ENCODE results near the gene DPY30. TPM values are rescaled to one million over a fixed set of nuclear protein-coding genes. Genes with fewer than 3 reads are reported as not detected.
"Not testable (repeated sequence)": the region's sequence is repeated elsewhere in the genome, so short reads cannot be mapped to it uniquely, and the experiment has no call there.

Gene DPY30
- 42.6 TPM for total RNA-seq
- long read RNA-seq, transcript DPY30-202 (5 exons, 708 nt) = major isoform, 8 of 17 reads
- long read RNA-seq, partial matches to known transcripts = 1 of 17 reads
- long read RNA-seq, other reads (novel, unspliced or antisense) = 3 of 17 reads

DNA sequence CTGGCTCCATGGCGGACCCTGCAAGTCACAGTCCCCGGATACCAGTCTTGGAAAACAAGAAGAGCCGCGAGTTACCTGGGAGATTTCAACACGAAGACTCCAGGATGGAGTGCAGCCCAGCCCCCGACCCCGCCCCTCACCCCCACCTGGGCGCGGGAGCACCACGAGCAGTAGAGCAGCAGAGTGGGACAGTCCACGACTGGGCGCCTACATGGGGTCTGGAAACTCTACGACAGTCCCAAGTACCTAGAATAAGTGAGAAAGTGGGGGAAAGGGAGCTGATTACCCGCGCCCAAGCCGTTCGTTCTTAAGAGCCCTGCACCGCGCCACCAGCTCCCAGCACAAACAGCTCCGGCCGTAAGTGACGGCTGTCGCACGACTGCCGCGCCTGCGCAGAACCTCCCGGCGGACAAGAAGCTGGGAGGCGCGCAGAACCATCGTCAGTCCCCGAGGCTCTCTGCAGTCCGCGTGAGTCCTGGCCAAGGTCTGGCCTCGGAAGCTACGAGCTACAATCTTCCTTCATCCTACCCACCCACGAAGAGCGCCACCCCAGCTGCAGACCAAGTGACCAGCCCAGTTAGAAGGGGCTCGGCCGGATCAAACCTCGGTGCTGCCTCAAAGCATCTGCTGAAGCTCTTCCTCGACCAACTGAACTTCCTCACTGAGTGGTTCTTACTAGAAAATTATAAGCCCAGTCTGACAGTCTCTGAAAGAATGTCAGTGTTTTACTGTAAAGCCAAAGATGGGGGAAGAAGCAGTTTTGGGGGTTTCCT lies at the start of gene DPY30:
DPY30 (minus strand) TSS at position 359 of the 773 bp plus-strand sequence; CDS start at position 10, 349 bp downstream.
- intact Hi-C loops (cut with micrococcal nuclease) = no loop called here
- ATAC-seq (peak; percentile 99), DNase-seq (peak; percentile 95)

DNA sequence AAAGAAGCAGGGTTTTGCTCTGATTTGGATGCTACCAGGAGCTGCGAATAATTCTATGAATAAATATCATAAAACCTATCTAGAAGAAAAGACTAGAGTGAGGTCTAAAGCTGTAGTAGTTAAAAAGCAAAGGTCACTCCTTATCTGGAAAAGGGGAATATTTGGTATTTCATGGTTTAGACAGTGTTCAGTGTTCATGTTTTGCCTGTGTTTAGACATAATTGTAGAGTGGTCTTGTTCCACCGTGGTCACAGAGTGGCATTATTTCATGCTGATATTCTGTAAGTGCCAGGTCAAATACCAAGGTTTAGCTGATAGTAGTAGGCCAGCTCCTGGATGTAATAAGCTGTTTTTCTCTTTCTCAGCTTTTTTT lies 34.5 kb upstream of the DPY30 start:
- intact Hi-C loops (cut with micrococcal nuclease) = no loop called here
- no peak for ATAC-seq
- no peak for DNase-seq

DNA sequence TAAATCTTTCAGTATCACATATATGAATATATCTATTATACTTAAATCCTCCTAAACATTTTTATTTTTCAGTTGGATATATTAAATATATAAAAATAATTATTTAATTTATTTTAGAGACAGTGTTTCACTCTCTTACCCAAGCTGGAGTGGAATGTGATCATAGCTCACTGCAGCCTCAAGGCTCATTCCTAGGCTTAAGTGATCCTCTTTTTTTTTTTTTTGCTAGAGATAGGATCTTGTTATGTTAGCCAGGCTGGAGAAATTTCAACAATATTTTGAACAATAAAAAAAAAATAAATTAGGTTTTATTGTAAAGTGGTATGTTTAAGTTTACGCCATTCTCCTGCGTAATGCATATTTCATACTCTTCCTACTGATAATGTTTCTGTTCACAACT lies 27.9 kb upstream of the DPY30 start:
- ATAC-seq (no peak), DNase-seq (no peak)
- intact Hi-C loops (cut with micrococcal nuclease) = no loop called here

DNA sequence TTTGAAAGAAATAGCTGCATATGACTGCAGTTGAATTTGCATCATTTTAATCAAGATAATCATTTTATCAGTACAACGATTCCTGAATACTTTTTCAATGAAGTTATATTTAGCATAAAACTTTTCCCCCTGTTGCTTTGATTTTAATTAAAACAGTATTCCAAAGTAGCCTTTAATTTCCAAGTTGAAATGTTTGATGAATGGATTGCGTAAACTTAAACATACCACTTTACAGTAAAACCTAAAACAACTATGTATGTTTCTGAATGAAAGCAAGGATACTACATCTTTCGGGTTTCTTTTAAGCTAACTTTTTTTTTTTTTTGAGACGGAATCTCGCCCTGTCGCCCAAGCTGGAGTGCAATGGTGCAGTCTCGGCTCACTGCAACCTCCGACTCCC lies 25.1 kb upstream of the DPY30 start:
- intact Hi-C loops (cut with micrococcal nuclease) = no loop called here
- DNase-seq = no peak

DNA sequence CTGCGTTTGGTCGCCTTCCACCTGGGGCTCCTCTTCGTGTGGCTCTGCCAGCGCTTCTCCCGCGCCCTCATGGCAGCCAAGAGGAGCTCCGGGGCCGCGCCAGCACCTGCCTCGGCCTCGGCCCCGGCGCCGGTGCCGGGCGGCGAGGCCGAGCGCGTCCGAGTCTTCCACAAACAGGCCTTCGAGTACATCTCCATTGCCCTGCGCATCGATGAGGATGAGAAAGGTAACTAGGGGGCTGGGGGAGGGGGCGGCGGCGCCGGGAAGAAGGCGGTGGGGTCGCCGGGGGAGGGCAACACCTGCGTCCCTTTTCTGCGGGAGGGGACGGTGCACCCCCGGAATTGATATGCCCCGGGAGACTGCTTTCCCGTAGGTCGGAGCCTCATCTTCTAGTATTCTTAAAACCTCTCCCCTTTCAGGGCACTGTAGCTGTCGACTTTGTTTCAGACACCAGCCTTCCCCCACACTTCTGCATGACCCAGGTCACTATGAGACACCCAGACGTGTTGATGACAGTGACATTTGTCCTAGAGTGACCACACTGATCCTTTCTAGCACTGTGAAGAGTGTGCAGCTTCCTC lies 24.5 kb upstream of the DPY30 start:
- peak; percentile 30 for ATAC-seq

More for the DNA sequence above, 25.1 kb upstream of the DPY30 start:
- ATAC-seq = no peak

DNA sequence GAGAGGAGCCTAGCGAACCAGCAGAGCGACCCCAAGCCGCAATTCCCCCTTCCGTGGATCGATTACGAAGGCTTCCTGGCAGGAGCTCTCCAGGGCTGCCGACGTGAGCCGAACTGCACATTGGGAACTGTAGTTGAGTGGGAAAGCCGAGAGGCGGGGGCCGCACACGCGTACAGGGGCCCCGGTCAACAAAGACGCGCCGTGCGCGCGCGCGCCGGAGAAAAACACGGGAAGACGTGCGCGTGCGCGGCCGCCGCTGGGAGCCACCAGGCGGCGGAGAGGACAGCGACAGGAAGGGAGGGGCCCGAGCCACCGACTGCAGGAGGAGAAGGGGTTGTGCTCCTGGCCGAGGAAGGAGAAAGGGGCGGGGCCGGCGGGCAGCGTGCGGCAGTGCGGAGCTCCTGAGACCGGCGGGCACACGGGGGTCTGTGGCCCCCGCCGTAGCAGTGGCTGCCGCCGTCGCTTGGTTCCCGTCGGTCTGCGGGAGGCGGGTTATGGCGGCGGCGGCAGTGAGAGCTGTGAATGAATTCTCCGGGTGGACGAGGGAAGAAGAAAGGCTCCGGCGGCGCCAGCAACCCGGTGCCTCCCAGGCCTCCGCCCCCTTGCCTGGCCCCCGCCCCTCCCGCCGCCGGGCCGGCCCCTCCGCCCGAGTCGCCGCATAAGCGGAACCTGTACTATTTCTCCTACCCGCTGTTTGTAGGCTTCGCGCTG lies 23.9 kb upstream of the DPY30 start, which contains the start of gene SPAST:
SPAST (plus strand) TSS at position 247 of the 711 bp plus-strand sequence; CDS start at position 523, 276 bp downstream.
- DNase-seq (peak; percentile 99), ATAC-seq (peak; percentile 96)
- intact Hi-C loops (cut with micrococcal nuclease) = no loop called here

More for the DNA sequence above, 24.5 kb upstream of the DPY30 start:
- no peak for DNase-seq
- intact Hi-C loops (cut with micrococcal nuclease) = no loop called here

DNA sequence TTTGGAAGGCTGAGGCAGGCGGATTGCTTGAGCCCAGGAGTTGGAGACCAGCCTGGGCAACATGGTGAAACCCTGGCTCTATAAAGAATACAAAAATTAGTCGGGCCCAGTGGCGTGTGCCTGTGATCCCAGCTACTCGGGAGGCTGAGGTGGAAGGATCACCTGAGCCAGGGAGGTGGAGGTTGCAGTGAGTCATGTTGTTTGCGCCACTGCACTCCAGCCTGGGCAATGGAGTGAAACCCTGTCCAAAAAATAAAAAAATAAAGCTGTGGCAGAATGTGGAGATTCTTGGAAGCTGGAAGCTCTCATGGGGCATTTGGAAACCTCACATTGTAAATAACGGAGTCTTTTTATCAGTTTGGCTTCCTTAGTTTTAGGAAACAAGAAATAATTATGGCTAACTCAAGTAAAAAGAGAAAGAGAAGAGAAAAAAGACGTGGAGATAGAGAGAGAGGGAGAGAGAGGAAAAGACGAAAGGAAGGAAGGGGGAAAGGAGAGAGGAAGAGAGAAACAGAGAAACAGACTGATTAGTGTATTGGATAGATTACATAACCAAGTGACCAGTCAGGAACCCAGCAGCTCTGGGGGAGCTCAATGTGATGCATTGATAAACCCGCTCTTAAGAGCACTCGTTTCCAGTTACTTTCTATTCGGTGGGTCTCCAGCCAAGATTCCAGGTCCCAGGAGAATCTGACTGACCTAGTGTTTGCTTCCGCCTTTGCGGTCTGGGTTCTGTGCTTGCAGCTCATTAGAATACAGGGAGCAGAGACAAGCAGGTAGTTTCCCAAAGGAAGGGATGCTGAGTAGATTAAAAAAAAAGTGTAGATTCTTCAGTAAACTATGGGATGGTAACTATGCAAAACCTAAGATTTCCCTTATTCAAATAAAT lies 22.6 kb upstream of the DPY30 start:
- intact Hi-C loops (cut with micrococcal nuclease) = no loop called here
- DNase-seq (peak; percentile 49), ATAC-seq (peak; percentile 7)

DNA sequence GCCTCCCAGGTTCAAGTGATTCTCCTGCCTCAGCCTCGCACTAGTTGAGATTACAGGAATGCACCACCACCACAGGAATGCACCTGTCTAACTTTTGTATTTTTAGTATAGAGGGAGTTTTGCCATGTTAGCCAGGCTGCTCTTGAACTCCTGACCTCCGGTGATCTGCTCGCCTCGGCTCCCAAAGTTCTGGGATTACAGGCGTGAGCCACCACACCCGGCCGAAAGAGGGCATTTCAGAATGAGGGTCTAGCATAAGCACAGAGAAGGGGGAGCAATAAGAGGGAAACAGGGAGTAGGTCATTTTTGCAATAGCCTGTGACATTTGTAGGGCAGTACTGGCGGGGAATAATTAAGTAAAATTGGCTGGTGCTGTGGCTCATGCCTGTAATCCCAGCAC lies 21.8 kb upstream of the DPY30 start:
- DNase-seq (no peak), ATAC-seq (no peak)
- intact Hi-C loops (cut with micrococcal nuclease) = no loop called here

DNA sequence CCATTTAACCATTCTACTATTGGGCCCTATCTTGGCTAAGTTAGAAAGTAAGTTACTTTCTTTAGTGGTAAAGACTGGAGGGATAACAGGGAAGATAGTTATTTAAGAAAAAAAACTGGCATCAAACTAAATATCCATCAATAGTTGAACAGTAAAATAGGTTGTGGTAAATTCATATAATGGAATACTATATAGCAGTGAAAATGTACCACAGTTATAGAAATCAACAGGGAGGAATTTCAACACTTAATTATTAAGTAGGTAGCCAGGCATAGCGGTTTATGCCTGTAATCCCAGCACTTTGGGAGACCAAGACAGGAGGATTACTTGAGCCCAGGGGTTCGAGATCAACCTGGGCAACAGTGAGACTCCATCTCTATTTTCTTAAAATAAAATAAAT lies 20.7 kb upstream of the DPY30 start:
- no peak for ATAC-seq
- intact Hi-C loops (cut with micrococcal nuclease) = no loop called here
- no peak for DNase-seq

DNA sequence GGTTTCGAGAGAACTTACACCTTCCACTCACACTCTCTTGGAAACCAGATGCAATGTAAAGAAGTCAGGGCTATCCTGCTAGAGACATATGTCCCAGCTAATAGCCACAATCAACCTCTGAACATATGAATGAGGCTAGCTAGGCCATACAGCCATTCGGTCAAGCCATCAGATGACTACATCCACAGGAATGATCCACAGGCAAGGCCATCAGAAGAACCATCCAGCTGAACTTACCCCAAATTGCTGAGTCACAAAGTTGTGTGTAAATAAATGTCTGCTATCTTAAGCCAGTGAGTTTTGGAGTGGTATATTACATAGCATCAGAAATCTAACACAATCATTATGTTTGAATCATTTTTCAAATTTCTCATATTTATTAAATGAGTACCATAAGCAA lies 18.5 kb upstream of the DPY30 start:
- no peak for ATAC-seq
- intact Hi-C loops (cut with micrococcal nuclease) = no loop called here
- no peak for DNase-seq

DNA sequence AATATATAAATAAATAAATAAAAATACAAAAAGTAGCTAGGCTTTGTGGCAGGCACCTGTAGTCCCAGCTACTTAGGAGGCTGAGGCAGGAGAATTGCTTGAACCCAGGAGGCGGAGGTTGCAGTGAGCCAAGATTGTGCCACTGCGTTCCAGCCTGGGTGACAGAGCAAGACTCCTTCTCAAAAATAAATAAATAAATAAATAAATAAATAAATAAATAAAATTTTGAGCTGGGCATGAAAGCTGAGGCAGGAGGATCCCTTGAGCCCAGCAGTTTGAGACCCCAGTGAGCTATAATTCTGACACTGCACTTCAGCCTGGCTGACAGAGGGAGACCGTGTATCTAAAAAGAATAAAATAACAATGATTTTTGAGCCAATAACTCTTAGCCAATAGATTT lies 15.0 kb upstream of the DPY30 start:
- ATAC-seq; intact Hi-C loops (cut with micrococcal nuclease); DNase-seq: not testable (repeated sequence)

DNA sequence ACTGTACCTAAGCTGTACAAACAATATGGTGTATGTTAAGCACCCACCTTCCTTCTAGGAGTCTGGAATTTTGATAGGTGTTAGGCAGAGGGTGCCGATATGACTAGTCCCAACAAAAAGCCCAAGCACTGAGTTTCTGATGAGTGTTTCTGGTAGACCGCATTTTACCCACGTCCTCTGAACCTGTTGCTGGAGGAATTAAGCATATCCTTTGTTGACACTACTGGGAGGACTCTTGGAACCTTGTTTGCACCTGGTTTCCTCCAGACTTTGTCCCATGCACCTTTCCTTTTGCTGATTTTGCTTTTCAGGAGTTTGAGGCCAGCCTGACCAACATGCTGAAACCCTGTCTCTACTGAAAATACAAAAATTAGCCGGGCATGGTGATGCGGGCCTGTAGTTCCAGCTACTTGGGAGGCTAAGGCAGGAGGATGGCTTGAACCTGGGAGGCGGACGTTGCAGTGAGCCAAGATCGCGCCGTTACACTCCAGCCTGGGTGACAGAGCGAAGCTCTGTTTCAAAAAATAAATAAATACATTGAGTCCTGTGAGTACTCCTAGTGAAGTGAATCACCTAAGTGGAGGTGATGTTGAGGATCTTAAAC lies 12.3 kb upstream of the DPY30 start:
- no peak for ATAC-seq
- intact Hi-C loops (cut with micrococcal nuclease) = no loop called here
- no peak for DNase-seq

DNA sequence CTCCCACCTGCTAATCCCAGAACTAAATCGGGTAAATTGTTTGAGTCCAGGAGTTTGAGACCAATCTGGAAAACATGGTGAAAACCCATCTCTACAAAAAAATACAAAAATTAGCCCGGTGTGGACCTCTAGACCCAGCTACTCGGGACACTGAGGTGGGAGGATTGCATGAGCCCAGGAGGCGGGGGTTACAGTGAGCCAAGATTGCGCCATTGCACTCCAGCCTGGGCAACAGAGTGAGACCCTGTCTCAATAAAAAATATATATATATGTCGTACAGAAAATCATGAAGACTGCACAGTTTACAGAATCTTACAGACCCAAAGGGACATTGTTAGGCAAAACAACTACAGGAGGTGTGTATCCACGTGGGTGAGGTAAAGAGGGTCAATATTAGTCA lies 4.0 kb upstream of the DPY30 start:
- intact Hi-C loops (cut with micrococcal nuclease) = no loop called here
- no peak for DNase-seq
- ATAC-seq = no peak

DNA sequence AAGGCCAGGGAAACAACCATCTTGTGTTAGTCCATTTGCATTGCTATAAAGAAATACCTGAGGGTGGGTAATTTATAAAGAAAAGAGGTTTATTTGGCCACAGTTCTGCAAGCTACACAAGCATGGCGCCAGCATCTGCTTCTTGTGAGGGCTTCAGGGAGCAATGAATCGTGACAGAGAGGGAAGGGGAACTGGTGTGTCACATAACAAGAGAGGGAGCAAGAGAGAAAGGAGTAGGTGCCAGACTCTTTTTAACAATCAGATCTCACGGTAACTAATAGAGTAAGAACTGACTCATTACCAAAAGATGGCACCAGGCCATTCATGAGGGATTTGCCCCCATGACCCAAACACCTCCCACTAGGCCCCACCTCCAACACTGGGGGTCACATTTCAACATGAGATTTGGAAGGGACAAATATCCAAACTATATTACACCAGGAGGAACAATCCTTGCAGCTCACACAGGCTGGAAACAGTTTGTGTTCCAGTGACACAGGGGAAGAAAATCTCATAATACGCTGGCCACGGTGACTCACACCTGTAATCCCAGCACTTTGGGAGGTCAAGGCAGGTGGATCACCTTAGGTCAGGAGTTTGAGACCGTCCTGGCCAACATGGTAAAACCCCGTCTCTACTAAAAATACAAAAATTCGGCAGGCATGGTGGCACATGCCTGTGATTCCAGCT lies 5.3 kb downstream of the DPY30 start:
- DNase-seq; intact Hi-C loops (cut with micrococcal nuclease); ATAC-seq: not testable (repeated sequence)

DNA sequence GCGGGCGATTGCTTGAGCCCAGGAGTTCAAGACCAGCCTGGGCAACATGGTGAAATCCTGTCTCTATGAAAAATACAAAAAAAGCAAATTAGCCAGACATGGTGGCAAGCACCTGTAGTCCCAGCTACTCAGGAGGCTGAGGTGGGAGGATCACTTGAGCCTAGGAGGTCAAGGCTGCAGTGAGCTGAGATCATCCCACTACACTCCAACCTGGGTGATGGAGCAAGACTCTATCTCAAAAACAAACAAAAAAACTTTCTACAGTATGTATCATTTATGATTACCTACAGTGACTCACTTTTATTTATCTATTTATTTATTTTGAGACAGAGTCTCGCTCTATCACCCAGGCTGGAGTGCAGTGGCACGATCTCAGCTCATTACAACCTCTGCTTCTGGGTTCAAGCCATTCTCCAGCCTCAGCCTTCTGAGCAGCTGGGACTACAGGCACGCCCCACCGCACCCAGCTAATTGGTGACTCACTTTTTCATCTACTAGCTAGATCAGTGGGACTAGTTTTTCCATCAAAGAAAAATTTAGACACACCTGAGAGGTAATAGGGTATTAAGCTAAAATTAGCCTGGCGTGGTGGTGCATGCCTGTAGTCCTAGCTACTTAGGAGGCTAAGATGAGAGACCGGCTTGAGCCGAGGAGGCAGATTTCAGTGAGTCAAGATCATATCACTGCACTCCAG lies 20.7 kb downstream of the DPY30 start:
- ATAC-seq; DNase-seq; intact Hi-C loops (cut with micrococcal nuclease): not testable (repeated sequence)

DNA sequence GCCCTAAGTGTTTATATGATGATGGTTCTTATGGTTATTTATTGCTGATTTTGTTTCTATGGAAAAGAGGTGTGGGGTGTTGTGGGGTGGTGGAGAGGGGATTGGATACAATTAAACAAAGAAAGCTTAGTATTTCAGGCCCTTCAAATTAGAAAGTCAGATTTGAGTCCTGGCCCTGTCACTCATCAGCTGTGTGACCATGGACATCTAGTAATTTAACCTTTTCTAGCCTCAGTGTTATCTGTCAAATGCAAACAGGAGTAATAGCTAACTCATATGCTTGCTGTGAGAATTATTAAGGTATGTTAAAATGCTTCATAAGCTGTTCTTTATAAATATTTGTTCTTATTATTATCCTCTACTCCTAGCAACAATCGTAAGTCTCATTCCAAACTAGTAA lies 26.7 kb downstream of the DPY30 start:
- intact Hi-C loops (cut with micrococcal nuclease) = no loop called here
- DNase-seq (no peak), ATAC-seq (no peak)

DNA sequence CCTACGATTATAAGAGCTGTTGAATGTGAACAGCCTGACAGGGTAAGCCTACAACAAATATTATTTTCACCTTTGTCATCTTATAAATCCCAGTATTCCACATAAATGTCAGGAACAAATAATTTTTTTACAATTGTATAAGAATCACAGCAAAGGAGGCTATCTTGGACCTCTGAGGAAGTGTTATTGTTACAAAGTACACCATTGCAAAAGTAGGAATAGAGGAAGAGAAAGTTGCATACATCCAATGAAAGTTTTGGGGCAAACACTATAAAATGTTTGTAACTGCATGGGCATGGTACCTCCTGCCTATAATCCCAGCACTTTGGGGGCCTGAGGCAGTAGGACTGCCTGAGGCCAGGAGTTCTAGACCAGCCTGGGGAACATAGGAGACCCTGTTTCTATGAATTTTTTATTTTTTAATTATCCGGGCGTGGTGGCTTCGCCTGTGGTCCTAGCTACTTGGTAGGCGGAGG lies 28.1 kb downstream of the DPY30 start:
- ATAC-seq (no peak), DNase-seq (no peak)
- intact Hi-C loops (cut with micrococcal nuclease) = no loop called here

All from left ventricle myocardium superior (tissue), 1 donor.